ENCODE measurements around the gene JARID2.

Gene JARID2

GRCh38 chr6:15444881-15445280 lies 199.0 kb downstream of the JARID2 start:
- DNase-seq (ENCODE audit: extremely low spot score, insufficient read length, low read depth) = no peak
- no peak for FAIRE-seq

GRCh38 chr6:15447546-15448267 lies 201.8 kb downstream of the JARID2 start:
- FAIRE-seq (no peak), DNase-seq (ENCODE audit: extremely low spot score, insufficient read length, low read depth) (no peak)

GRCh38 chr6:15449011-15449410 lies 203.1 kb downstream of the JARID2 start:
- FAIRE-seq (no peak), DNase-seq (ENCODE audit: extremely low spot score, insufficient read length, low read depth) (no peak)

- DNase-seq (ENCODE audit: extremely low spot score, insufficient read length, low read depth) (no peak), FAIRE-seq (no peak)
Measured at GRCh38 chr6:15451738-15452137, 205.9 kb downstream of the JARID2 start.

GRCh38 chr6:15452182-15452941 lies 206.5 kb downstream of the JARID2 start:
- FAIRE-seq (no peak), DNase-seq (ENCODE audit: extremely low spot score, insufficient read length, low read depth) (no peak)

GRCh38 chr6:15453186-15453585 lies 207.3 kb downstream of the JARID2 start:
- DNase-seq (ENCODE audit: extremely low spot score, insufficient read length, low read depth) (no peak), FAIRE-seq (no peak)

GRCh38 chr6:15453622-15454021 lies 207.8 kb downstream of the JARID2 start:
- DNase-seq (ENCODE audit: extremely low spot score, insufficient read length, low read depth) (no peak), FAIRE-seq (no peak)

- DNase-seq (ENCODE audit: extremely low spot score, insufficient read length, low read depth) = no peak
- FAIRE-seq = no peak
Measured at GRCh38 chr6:15456422-15456821, 210.6 kb downstream of the JARID2 start.

GRCh38 chr6:15457121-15457650 lies 211.3 kb downstream of the JARID2 start:
- DNase-seq (ENCODE audit: extremely low spot score, insufficient read length, low read depth) (no peak), FAIRE-seq (no peak)

- DNase-seq (ENCODE audit: extremely low spot score, insufficient read length, low read depth) = no peak
- FAIRE-seq = peak; percentile 51
Measured at GRCh38 chr6:15458021-15458459, 212.2 kb downstream of the JARID2 start.

- DNase-seq (ENCODE audit: extremely low spot score, insufficient read length, low read depth) (no peak), FAIRE-seq (no peak)
Measured at GRCh38 chr6:15460110-15460727, 214.3 kb downstream of the JARID2 start.

GRCh38 chr6:15461127-15461944 lies 215.5 kb downstream of the JARID2 start:
- DNase-seq (ENCODE audit: extremely low spot score, insufficient read length, low read depth) (no peak), FAIRE-seq (no peak)

GRCh38 chr6:15462256-15462655 lies 216.4 kb downstream of the JARID2 start:
- no peak for FAIRE-seq

GRCh38 chr6:15462717-15463525 lies 217.1 kb downstream of the JARID2 start:
- DNase-seq (ENCODE audit: extremely low spot score, insufficient read length, low read depth) (no peak), FAIRE-seq (no peak)

More at GRCh38 chr6:15462256-15462655, 216.4 kb downstream of the JARID2 start:
- no peak for DNase-seq (ENCODE audit: extremely low spot score, insufficient read length, low read depth)

- DNase-seq (ENCODE audit: extremely low spot score, insufficient read length, low read depth) (peak; percentile 11), FAIRE-seq (peak; percentile 76)
Measured at GRCh38 chr6:15464211-15464725, 218.4 kb downstream of the JARID2 start.

- FAIRE-seq (no peak), DNase-seq (ENCODE audit: extremely low spot score, insufficient read length, low read depth) (no peak)
Measured at GRCh38 chr6:15465212-15465611, 219.3 kb downstream of the JARID2 start.

- FAIRE-seq (no peak), DNase-seq (ENCODE audit: extremely low spot score, insufficient read length, low read depth) (no peak)
Measured at GRCh38 chr6:15470746-15471145, 224.9 kb downstream of the JARID2 start.

- DNase-seq (ENCODE audit: extremely low spot score, insufficient read length, low read depth) (no peak), FAIRE-seq (no peak)
Measured at GRCh38 chr6:15472621-15473020, 226.8 kb downstream of the JARID2 start.

GRCh38 chr6:15473174-15473573 lies 227.3 kb downstream of the JARID2 start:
- DNase-seq (ENCODE audit: extremely low spot score, insufficient read length, low read depth) (no peak), FAIRE-seq (no peak)

All from GM18507 (cell line).